NCI-H524 (cell line): ENCODE results near the gene MATN3.
"Not testable (repeated sequence)": the region's sequence is repeated elsewhere in the genome, so short reads cannot be mapped to it uniquely, and the experiment has no call there.

Source experiments
- DNase-seq, 2 experiments: peaks; one replicate each; lab custom pipeline; 2025; lab: John Stamatoyannopoulos, UW

MATN3 gene

GRCh38 chr2:20012282-20013125 is at the start of gene MATN3:
TSS of gene MATN3 (minus strand) at chr2:20012668. CDS start at chr2:20012631, 37 bp downstream.
- DNase-seq: no peak

DNA sequence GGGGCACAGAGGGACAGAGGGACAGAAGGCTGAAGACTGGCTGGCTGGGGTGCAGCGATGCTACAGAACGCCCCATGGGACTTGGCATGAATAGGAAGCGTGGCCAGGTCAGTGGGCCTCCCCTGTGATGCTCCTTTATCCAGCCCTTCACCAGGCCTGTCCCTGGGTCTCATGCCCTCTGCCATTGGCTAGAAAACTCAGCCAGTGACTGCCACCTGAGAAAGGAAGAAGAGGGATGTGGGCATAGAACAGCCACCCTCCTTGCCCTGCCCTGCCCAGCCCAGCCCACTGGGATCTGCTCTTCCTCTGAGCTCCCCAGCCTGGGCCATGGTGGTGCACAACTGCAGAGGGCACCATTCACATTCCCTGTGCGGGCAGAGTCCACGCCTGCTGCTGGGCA is 49.5 kb upstream of the MATN3 start:
- DNase-seq: no peak

GRCh38 chr2:20061476-20061875 is 49.0 kb upstream of the MATN3 start:
- no peak for DNase-seq

- no peak for DNase-seq
Measured at GRCh38 chr2:20060106-20060505, 47.6 kb upstream of the MATN3 start.

GRCh38 chr2:20057268-20057667 is 44.8 kb upstream of the MATN3 start:
- no peak for DNase-seq

DNA sequence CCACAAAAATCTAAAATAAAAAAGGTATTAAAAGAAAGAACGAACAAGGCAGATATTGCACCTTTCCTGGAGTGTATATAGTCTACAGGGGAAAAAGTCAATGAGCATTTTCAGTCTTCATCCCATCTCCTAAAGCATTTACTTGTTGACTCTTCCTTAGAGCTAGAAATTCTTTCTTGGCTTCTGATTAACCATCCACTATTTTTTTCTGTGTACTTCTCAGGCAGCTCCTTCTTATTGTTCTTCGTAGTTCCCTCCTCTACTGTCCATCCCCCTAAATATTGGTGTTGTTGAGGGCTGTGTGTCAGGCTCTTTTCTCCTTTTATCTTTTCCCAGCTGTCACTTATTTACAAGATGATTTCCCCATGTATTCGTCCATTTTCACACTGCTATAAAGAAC is 42.5 kb upstream of the MATN3 start:
- no peak for DNase-seq

- no peak for DNase-seq
Measured at GRCh38 chr2:20054119-20054518, 41.7 kb upstream of the MATN3 start.

- peak; percentile 70 to 79 for DNase-seq
Measured at GRCh38 chr2:20052861-20053281, 40.4 kb upstream of the MATN3 start.

- DNase-seq: peak in 1 of 2 experiments; percentile 62
Measured at GRCh38 chr2:20052229-20052851, 39.9 kb upstream of the MATN3 start.

DNA sequence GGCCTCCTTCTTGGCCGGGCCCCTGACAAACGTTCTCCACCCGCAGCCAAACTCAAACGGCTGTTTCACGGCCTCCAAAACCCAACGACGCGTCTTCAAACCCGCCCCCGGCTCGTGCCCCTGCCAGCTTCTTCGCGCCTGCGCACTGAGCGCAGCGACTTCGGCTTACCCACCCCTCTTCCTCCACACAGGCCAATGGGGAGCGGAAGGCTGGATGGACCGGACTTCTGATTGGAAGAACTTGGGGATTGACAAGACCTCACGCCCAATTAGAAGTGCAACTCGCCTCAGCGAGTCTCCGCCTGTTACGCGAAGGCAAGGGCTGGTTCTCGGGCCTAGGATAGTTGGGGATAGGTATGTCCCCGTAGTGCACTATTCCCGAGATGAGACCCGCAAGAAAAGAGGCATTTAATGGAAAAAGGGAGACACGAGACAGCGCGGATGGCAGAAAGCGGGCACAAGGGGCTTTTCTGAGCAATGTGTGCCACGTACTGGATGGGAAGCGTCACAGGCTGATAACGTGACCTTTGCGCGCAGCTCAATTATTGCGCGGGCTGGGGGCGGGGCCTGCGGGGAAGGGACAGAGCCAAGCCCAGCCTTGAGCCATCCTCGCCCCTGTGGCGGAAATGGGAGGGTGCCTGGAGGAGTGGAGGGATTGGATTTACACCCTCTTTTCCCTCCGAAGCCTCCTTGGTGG is 39.2 kb upstream of the MATN3 start, which contains the start of gene LAPTM4A:
Gene LAPTM4A, minus strand, starts transcription at position 97 of the 697 bp plus-strand sequence. CDS start 108 bp downstream, outside the sequence.
- DNase-seq: peak; percentile 99 to 100

DNA sequence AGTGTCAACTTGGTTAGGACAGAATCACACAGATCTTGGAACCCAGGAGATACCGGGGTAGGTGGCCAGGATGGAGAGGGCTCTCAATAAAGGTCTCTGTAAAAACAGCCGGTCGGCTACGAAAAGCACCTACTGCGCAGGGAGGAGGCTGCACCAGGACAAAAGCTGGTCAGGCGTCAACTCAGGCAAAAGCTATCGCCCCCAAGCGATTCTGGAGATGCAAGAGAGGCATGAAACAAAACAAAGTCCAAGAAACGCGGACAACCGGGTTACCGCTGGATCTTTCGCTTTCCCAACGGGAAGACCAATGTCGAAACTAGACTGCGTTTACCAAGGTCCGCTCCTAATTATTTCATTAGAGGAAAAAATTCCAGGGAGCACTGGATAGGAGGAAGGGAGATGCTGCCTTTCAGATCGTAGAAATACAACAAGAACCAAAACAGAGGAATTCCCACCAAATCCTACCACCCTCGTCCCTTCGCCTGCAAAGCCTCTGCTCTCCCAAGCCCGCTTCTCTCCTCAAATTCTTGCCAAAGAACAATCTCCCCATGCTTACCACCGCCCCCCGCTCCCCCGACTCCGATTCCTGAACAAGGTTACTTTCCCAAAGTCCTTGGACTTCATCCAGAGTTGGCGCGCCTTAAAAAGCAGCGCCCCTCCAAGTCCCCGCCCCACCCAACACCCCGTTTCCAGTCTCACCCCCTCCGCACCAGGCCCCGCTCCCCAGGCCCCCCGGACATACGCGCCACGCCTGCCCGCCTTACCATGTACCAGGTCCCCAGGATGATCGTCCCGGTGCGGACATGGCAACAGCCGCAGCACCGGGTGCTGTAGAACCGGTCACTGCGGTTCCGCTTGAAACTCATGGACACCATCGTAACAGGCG is 38.4 kb upstream of the MATN3 start:
- DNase-seq: peak; percentile 60 to 67

GRCh38 chr2:20050104-20050645 is 37.7 kb upstream of the MATN3 start:
- DNase-seq: peak; percentile 93 to 94

- peak in 1 of 2 experiments; percentile 21 for DNase-seq
Measured at GRCh38 chr2:20049637-20050036, 37.2 kb upstream of the MATN3 start.

DNA sequence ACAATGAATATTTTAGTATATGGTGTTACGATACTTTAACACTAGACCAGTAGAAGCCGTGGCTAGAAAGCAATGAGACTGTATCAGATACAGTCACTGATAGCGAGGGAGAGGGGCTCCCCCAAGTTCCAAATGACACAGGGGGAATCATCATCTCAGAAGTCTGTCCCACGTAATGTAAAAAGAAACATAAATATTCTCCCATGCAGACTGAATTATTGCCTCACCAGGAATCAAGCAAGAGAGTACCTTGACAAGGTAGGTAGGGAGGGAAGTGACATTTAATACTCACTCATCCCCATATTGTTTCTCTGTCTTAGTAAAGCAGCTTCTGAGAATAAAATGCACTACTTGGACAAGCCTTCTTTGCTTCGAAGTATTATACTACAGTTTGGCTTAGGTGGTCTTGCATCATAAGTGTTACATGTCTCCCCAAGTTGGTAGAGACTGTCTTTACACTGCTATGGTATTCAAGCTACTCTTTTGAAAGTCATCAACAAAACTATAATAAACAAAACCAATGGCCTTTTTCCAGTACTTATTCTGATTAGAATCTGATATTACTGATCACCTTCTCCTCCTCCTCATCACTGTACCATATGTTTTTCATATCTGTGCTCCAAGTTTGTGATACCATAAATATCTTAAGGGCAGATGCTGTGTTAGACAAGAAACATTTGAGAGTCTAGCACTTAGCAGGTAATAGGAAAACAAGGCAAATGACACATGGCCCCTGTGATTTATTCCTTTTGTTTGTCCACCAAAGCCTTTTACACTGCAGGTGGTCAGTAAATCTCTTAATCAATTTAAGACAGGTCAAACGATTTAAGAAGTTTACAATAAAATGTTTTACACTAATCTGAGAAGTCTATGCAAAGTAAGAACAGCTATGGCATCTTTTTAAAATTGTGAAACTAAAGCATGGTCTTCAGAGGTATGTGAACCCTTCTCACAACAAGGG is 36.3 kb upstream of the MATN3 start:
- peak in 1 of 2 experiments; percentile 38 for DNase-seq

DNA sequence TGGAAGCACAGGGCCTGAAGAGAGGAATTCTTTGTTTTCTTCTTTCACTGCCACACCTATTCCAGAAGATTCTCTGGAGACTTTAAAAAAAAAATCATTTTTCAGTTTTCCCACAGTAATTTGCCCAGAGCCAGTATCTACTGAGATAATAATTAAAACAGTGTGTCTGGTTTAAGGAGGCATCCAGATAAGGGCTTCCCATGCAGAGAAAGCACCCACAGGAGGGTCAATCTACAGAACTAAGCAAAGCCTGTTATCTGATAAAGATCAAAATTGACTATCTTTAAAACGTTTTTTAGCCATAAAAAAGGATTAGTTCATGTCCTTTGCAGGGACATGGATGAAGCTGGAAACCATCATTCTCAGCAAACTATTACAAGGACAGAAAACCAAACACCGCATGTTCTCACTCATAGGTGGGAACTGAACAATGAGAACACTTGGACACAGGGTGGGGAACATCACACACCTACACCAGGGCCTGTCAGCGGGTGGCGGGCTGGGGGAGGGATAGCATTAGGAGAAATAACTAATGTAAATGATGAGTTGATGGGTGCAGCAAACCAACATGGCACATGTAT is 33.3 kb upstream of the MATN3 start:
- DNase-seq: not testable (repeated sequence)

DNA sequence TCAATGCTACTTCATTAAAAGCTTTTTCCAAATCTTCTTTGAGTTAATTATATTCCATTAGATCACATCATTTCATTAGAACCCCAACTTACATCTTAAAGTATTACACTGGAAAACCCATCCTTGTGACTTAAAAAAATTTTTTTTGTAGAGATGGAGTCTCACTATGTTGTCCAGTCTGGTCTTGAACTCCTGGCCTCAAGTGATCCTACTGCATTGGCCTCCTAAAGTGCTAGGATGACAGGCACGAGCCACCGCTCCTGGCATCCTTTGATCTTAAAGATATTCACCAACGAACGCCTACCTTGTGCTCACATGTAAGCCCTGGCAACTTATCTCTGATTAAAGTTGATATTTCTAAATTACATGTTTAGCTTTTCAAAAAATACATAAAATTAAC is 32.3 kb upstream of the MATN3 start:
- no peak for DNase-seq

GRCh38 chr2:20042531-20042930 is 30.1 kb upstream of the MATN3 start:
- no peak for DNase-seq

- DNase-seq: no peak
Measured at GRCh38 chr2:20040489-20041172, 28.2 kb upstream of the MATN3 start.

DNA sequence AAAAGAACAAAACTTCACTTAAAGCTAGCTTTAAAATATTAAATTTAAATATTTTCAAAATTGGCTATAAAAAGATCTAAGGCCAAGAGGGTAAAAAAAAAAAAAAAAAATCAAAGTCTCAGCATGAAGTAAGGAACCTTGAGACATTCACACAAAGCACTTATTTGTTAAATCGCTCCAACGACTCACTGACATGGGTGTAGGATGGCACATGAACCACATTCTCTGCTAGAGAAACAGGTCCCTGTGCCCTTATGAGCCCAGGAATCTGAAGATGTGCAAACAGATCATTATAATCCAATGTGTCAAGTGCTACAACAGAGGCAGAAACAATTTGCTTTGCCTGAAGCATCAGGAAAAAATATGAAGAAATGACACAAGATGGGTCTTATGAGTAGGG is 25.2 kb upstream of the MATN3 start:
- DNase-seq: no peak
